HG02973 (cell line): ENCODE results near the gene CIZ1.
A peak's percentile ranks its signal among the peaks of the same experiment; 100 is the strongest.

Source experiments
- ATAC-seq: cut with Tn5 transposase; IDR thresholded peaks from one replicate; pipeline ENCODE4 v1.9.1; 2021; ENCODE audit warnings: moderate library complexity; ENCODE audit not compliant: unreplicated experiment

CIZ1 gene

GRCh38 chr9:128214571-128215490, 23.5 kb upstream of the CIZ1 start:
- ATAC-seq, result no peak

DNA sequence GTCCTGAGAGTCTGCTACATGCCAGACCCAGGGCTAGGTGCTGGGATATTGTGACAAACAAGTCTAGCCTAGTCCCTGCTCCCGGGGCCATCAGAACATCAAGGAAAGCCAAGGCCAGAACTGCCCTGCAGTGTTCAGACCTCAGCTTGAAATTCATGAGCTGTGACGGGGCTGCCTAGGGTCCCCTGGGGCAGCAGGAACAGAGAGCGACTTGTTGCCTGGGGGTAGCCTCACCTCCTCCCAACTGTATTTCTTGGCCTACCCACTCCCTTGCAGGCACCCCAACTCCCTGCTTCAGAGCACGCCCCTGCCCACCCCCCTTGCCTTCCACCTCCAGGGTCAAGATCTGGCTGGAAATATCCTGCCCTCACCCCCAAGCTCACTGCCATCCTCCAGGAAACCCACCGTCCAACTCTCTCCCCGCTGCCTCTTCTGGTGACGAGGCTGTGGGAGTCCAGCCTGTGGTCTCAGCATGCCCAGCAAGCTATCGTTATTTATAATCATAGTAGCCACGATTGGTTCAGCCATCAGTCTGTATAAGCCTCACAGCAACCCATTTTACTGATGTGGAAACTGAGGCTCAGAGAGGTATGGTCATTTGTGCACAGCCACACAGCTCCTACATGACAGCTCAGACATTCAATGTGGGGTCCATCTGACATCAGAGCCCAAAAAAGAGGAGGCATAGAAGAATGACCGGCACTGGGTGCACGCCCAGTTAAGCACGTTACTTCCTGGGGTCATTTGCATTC, 22.6 kb upstream of the CIZ1 start:
- no peak for ATAC-seq

- ATAC-seq, result no peak
Measured at GRCh38 chr9:128211981-128212281, 20.6 kb upstream of the CIZ1 start.

GRCh38 chr9:128211186-128211980, 20.0 kb upstream of the CIZ1 start:
- no peak for ATAC-seq

DNA sequence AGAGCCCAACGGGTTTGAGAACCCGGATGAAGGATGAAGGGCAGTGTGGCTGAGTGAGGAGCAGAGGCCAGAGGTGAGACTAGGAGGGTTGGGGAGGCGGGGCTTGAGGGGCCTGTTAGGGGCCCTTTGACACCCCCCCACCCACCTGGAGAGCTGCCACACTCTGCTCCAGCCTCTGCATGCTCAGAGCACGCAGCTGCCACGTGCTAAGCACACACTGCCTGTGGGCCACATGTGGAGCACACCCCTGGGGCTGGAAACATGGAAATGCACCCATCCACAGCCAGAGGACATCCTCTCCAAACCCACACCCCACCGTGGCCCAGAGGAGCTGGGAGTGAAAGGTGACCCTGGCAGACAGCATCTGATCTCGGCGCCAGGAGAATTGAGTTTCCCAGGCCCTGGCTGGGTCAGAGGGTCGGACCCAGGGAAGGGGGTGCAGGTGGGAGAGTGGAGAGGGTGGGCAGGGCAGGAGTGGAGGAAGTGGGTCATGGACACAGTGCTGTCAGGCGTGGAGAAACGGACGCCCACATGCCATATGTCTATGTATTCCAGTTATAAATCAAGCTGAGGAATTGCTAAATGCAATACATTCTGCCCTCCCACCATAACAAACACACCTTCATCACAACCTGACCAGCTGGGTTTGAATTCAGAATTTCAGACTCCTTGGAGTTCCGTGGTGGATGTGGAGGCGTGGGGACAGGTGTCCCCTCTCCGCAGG, 17.7 kb upstream of the CIZ1 start:
- ATAC-seq, result no peak

DNA sequence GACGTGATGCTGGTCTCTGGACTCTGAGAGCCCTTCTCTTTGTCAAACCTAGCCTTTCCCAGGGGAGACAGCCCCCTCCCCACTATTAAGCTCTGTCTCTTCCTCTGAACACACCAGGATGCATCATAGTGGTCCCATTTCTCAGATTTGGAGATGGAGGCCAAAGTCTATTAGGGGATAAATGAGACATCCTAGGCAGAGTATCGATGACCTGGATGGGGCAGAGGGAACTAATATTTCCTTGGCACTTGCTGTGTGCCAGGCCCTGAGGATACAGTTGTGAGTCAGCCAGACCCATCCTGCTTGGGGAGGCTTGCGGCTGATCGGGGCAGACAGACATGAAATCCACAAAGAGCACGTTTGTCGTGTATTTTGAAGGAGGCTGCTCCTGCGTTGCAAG, 17.0 kb upstream of the CIZ1 start:
- ATAC-seq, result no peak

DNA sequence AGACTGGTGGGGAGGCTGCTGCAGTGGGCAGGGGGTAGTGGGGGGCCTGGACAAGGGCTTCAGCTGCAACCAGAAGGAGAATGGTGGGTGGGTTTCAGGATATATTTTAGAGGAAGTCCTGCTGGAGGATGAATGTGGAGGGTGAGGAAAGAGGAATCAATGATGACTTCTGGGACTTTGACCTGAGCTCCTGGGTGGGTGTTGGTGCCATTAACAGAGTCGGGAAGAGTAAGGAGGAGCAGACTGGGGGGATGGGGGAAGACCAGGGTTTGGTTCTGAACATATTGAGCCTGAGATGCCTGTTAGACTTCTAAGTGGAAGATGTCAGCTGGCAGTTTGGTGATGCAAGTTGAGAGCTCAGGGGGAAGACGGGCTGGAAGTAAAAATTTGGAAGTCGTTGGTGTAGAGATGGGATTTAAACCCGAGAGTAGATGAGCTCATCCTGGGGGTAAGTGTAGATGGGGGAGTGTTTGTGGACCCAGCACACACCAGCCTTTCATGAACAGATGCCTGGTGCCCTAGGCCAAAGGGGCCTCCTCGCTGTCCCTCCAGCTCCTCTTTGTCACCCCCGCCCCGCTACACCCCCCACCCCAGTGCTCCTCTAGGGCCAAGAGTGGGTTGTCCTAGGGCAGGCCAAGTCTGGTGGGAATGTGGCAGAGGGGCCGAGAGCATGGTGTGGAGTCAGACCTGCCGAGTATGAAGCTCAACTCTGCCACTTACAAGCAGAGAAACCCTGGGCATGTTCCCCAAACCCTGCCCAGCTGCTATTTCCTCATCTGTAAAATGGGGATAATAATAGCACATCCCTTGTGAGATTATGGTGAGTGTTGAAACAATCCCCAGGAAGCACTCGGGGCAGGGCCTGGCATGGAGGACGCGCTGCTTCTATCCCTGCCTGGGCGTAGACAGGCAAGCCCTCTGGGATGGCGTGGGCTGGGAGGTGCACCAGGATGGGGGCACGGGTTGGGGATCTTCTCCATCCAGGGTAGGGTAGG, 15.8 kb upstream of the CIZ1 start:
- no peak for ATAC-seq

DNA sequence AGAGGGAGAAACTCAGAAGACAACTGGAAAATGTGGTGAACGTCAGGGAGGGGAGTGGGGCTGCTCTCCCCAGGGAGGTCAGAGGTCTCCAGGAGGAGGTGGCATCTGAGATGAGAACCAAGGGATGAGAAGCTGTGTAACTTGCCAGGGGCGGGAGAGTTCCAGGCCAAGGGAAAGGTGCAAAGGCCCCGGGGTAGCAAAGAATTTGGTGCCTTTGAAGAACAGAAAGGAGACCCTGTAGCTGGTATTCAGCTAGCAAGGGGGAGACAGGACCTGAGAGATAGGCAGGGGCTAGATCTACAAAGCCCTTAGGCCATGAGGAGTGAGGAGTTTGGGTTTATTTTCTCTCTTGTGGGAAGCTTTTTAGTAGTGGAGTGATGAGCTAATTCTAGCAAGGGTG, 15.1 kb upstream of the CIZ1 start:
- ATAC-seq, result no peak

GRCh38 chr9:128205296-128205944, 14.0 kb upstream of the CIZ1 start:
- ATAC-seq, result no peak

- ATAC-seq, result no peak
Measured at GRCh38 chr9:128204858-128205257, 13.5 kb upstream of the CIZ1 start.

GRCh38 chr9:128203707-128204551, 12.6 kb upstream of the CIZ1 start:
- ATAC-seq, result no peak

DNA sequence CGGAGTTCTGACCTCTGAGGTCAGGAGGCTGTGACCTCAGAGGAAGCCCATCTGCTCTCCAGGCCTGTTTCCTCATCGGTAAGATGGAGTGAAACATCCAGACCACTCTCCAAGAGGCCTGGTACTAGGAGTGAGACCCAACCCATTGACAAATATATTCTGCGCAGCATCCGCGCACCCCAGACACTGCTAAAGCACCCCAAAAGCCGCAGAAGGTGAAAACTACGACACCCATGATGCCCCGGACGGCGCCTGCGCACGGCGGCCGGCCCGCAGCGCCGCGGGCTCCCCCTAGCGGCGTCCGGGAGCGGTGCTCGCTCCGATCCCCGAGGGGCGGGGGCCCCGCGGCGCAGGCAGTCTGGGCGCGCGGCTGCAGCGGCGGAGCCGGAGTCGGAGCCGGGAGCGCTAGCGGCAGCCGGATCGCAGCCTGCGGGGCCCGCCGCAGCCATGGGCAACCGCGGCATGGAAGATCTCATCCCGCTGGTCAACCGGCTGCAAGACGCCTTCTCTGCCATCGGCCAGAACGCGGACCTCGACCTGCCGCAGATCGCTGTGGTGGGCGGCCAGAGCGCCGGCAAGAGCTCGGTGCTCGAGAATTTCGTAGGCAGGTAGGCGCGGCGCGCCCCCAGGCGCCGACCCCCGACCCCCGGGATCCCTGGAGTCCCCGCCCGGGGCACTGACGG, 11.8 kb upstream of the CIZ1 start, which contains the start of gene DNM1:
Gene DNM1, plus strand, starts transcription at position 356 of the 683 bp plus-strand sequence. Its CDS starts 92 bp downstream, at position 448.
- ATAC-seq, result peak; percentile 62

- no peak for ATAC-seq
Measured at GRCh38 chr9:128202648-128203023, 11.3 kb upstream of the CIZ1 start.

DNA sequence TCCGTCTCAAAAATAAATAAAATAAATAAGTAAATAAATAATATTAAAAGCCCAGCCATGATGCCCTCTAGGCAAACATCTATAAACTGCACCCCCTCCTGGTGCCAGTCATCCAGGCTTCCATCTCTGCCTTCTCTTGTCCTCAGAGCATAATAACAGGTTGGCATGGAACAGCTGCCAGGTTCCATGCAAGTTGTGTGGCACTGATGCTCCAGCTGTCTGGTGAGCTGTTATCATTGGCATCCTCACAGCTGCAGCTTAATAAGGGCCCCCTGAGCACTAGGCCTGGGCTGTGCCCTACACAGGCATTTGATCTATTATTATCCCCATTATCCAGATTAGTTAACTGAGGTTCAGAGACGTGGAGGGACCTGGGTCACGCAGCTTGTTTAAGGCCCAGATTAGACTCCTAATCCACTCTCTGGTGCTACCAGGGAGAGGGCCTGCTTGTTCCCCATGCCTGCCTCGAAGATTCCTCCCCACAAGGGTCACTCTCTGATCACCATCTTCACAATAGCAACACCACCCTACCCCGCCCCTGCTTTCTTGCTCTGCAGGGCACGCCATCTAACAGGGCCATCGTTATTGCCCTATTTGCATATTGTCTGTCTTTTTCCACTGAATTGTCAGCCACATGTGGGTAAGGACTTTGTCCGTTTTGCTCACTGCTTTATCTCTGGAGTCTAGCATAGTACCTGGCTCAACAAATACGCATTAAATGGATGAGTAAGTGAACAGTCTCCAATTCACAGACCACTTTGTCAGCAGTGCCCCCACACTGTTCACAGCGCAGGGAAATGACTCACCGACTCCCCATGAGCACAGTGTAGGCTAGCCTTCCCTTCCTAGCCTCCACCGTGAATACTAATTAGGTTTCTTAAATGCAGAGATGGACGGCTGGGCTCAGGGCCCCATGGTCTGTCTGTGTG, 10.3 kb upstream of the CIZ1 start:
- ATAC-seq, result no peak

- no peak for ATAC-seq
Measured at GRCh38 chr9:128193469-128194096, 2.2 kb upstream of the CIZ1 start.
